ENCODE measurements around the gene SPINK14. TPM values are rescaled to one million over a fixed set of nuclear protein-coding genes. Genes with fewer than 3 reads are reported as not detected.

The SPINK14 gene
- total RNA-seq, 1 donor from 2014 or later = not detected

GRCh38 chr5:148145916-148146315 is 22.4 kb upstream of the SPINK14 start:
- TF ChIP-seq, protein P1, sequence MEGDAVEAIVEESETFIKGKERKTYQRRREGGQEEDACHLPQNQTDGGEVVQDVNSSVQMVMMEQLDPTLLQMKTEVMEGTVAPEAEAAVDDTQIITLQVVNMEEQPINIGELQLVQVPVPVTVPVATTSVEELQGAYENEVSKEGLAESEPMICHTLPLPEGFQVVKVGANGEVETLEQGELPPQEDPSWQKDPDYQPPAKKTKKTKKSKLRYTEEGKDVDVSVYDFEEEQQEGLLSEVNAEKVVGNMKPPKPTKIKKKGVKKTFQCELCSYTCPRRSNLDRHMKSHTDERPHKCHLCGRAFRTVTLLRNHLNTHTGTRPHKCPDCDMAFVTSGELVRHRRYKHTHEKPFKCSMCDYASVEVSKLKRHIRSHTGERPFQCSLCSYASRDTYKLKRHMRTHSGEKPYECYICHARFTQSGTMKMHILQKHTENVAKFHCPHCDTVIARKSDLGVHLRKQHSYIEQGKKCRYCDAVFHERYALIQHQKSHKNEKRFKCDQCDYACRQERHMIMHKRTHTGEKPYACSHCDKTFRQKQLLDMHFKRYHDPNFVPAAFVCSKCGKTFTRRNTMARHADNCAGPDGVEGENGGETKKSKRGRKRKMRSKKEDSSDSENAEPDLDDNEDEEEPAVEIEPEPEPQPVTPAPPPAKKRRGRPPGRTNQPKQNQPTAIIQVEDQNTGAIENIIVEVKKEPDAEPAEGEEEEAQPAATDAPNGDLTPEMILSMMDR (conservative IDR thresholded peaks at IDR 0.05; ENCODE audit: low read depth, low read length) = no peak
- no peak for DNase-seq (ENCODE audit: low read depth)
- no peak overlapping the region for H3K4me3 ChIP-seq (ENCODE audit: low read depth, low read length)

GRCh38 chr5:148146487-148146886 is 21.9 kb upstream of the SPINK14 start:
- no peak overlapping the region for H3K4me3 ChIP-seq (ENCODE audit: low read depth, low read length)
- TF ChIP-seq, protein P1 (conservative IDR thresholded peaks at IDR 0.05; ENCODE audit: low read depth, low read length) = no peak
- DNase-seq (ENCODE audit: low read depth) = no peak

- DNase-seq (ENCODE audit: low read depth) = no peak
- H3K4me3 ChIP-seq (ENCODE audit: low read depth, low read length) = no peak overlapping the region
- TF ChIP-seq, protein P1 (conservative IDR thresholded peaks at IDR 0.05; ENCODE audit: low read depth, low read length) = no peak
Measured at GRCh38 chr5:148147415-148147814, 20.9 kb upstream of the SPINK14 start.

GRCh38 chr5:148151872-148152271 is 16.5 kb upstream of the SPINK14 start:
- no peak for DNase-seq (ENCODE audit: low read depth)
- no peak overlapping the region for H3K4me3 ChIP-seq (ENCODE audit: low read depth, low read length)
- TF ChIP-seq, protein P1 (conservative IDR thresholded peaks at IDR 0.05; ENCODE audit: low read depth, low read length) = no peak

DNA sequence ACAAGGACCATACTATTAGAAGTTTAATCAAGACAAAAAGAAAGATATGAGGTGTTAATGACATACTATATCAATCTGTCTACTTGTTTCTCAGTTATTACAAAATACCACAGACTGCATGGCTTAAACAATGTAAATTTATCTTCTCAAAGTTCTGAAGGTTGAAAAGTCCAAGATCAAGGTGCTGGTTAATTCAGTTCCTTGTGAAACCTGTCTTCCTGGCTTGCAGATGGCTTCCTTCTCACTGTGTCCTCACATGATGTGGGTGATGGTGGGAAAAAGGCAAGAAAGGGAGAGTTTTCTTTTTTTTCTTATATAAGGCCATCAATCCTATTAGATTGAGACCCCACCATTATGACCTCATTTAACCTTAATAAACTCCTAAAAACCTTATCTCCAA is 15.6 kb upstream of the SPINK14 start:
- no peak for DNase-seq (ENCODE audit: low read depth)
- H3K4me3 ChIP-seq (ENCODE audit: low read depth, low read length) = no peak overlapping the region
- TF ChIP-seq, protein P1 (conservative IDR thresholded peaks at IDR 0.05; ENCODE audit: low read depth, low read length) = no peak

- no peak overlapping the region for H3K4me3 ChIP-seq (ENCODE audit: low read depth, low read length)
- no peak for DNase-seq (ENCODE audit: low read depth)
- TF ChIP-seq, protein P1 (conservative IDR thresholded peaks at IDR 0.05; ENCODE audit: low read depth, low read length) = no peak
Measured at GRCh38 chr5:148156609-148157008, 11.7 kb upstream of the SPINK14 start.

GRCh38 chr5:148162038-148162437 is 6.3 kb upstream of the SPINK14 start:
- no peak for DNase-seq (ENCODE audit: low read depth)
- TF ChIP-seq, protein P1 (conservative IDR thresholded peaks at IDR 0.05; ENCODE audit: low read depth, low read length) = no peak
- H3K4me3 ChIP-seq (ENCODE audit: low read depth, low read length) = no peak overlapping the region
